Measurements from ENCODE around the gene APLP2. TPM values are rescaled to one million over a fixed set of nuclear protein-coding genes. Genes with fewer than 3 reads are reported as not detected.

The APLP2 gene
- total RNA-seq, 1 experiment from 2014 or later, result 345 TPM

- TF ChIP-seq AFF4 (CRISPR knock-in tag; IDR thresholded peaks at IDR 0.05; ENCODE audit: borderline replicate concordance) (no peak), FOXP1 (CRISPR knock-in tag; IDR thresholded peaks at IDR 0.05; ENCODE audit: borderline replicate concordance) (no peak)
Observed at GRCh38 chr11:130037881-130038585, 31.7 kb upstream of the APLP2 start (continued).

GRCh38 chr11:130040281-130040940 is 29.3 kb upstream of the APLP2 start:
- POLR2A ChIA-PET, result no interaction called here
- CTCF ChIA-PET, result no interaction called here
- H3K9me3 Mint-ChIP-seq, result peaks cover 10% of the 10 kb centered on the region
- peak; percentile 41 for ATAC-seq
- H3K4me3 Mint-ChIP-seq, result no peak overlapping the region
- peak; percentile 15 for DNase-seq (ENCODE audit: low spot score)
- H3K4me1 Mint-ChIP-seq, result 0 out of 2 replicates have a peak, but pooled peaks cover 4% of the 10 kb centered on the region
- no peak overlapping the region for H3K27ac Mint-ChIP-seq
- H3K36me3 Mint-ChIP-seq, result peaks cover 3% of the 10 kb centered on the region; the same call in 1 of the 2 replicates
- no peaks in the 10 kb centered on the region; the same call in 1 of the 2 replicates for H3K27me3 Mint-ChIP-seq (ENCODE audit: low read depth)
- TF ChIP-seq ATF6 (CRISPR knock-in tag; IDR thresholded peaks at IDR 0.05) (no peak), ZNF416 (CRISPR knock-in tag; IDR thresholded peaks at IDR 0.05) (no peak)

- DNase-seq (ENCODE audit: low spot score), result no peak
- CTCF ChIA-PET, result no interaction called here
Observed at GRCh38 chr11:130042093-130042591, 27.6 kb upstream of the APLP2 start.

More at GRCh38 chr11:130042093-130042591, 27.6 kb upstream of the APLP2 start:
- no peak overlapping the region for H3K27ac Mint-ChIP-seq
- 0 out of 2 replicates have a peak, but pooled peaks cover 4% of the 10 kb centered on the region for H3K4me1 Mint-ChIP-seq
- no peak for TF ChIP-seq CREB1 (CRISPR knock-in tag; IDR thresholded peaks at IDR 0.05)
- TF ChIP-seq SMAD4 (CRISPR knock-in tag; IDR thresholded peaks at IDR 0.05), result no peak
- TF ChIP-seq CDX4 (CRISPR knock-in tag; IDR thresholded peaks at IDR 0.05; ENCODE audit: borderline replicate concordance), result no peak
- no peak for TF ChIP-seq MXD4 (CRISPR knock-in tag; IDR thresholded peaks at IDR 0.05; ENCODE audit: borderline replicate concordance)
- TF ChIP-seq ZNF121 (CRISPR knock-in tag; IDR thresholded peaks at IDR 0.05), result no peak
- peak; percentile 92 for TF ChIP-seq GABPB1 (CRISPR knock-in tag; IDR thresholded peaks at IDR 0.05)
- TF ChIP-seq ATF2 (CRISPR knock-in tag; IDR thresholded peaks at IDR 0.05; ENCODE audit: borderline replicate concordance, low read depth), result no peak
- TF ChIP-seq E2F5 (CRISPR knock-in tag; IDR thresholded peaks at IDR 0.05), result no peak
- no peak for TF ChIP-seq GRHL2 (CRISPR knock-in tag; IDR thresholded peaks at IDR 0.05; ENCODE audit: insufficient replicate concordance, severe bottlenecking)
- no peak overlapping the region for H3K4me3 Mint-ChIP-seq
- no peaks in the 10 kb centered on the region; the same call in 1 of the 2 replicates for H3K27me3 Mint-ChIP-seq (ENCODE audit: low read depth)
- no peak for ATAC-seq
- POLR2A ChIA-PET, result no interaction called here
- H3K9me3 Mint-ChIP-seq, result peaks cover 10% of the 10 kb centered on the region
- peaks cover 3% of the 10 kb centered on the region; the same call in 1 of the 2 replicates for H3K36me3 Mint-ChIP-seq

Data from WTC11 (cell line).